ENCODE data around the gene TTC9B.

The TTC9B gene

DNA sequence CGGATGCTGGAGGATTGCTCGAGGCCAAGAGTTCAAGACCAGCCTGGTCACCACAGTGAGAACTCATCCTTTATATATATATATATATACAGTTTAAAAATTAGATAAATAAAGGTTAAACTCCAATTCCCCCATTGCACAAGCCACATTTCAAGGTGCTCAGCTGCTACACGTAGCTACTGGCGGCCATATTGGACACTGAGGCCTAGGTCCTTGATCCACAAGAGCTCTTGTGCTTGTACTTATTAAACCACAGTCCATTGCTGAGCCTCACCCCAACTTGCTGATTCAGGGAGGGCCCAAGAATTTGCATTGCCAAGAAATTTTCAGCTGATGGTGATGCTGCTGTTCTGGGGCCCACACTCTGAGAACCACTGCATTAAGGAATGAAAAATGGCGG is 9.6 kb downstream of the TTC9B start:
- Histone ChIP-seq H3K27me3 (ENCODE audit: insufficient read depth, poor library complexity, severe bottlenecking) (no peaks in the 10 kb centered on the region), H3K27ac (replicated peaks) (no peak overlapping the region), H3K4me3 (replicated peaks; ENCODE audit: insufficient read depth, low read length) (no peak overlapping the region)
- no peak for DNase-seq (ENCODE audit: low read depth in 1 of 2, low spot score in 1 of 2)
- TF ChIP-seq GABPA (IDR thresholded peaks at IDR 0.05; ENCODE audit: low read depth) (no peak), POLR2AphosphoS5 (IDR thresholded peaks at IDR 0.05; ENCODE audit: low read depth) (no peak), SPI1 (IDR thresholded peaks at IDR 0.05; ENCODE audit: borderline replicate concordance, low read depth) (no peak)
- TF ChIP-seq, protein P1, sequence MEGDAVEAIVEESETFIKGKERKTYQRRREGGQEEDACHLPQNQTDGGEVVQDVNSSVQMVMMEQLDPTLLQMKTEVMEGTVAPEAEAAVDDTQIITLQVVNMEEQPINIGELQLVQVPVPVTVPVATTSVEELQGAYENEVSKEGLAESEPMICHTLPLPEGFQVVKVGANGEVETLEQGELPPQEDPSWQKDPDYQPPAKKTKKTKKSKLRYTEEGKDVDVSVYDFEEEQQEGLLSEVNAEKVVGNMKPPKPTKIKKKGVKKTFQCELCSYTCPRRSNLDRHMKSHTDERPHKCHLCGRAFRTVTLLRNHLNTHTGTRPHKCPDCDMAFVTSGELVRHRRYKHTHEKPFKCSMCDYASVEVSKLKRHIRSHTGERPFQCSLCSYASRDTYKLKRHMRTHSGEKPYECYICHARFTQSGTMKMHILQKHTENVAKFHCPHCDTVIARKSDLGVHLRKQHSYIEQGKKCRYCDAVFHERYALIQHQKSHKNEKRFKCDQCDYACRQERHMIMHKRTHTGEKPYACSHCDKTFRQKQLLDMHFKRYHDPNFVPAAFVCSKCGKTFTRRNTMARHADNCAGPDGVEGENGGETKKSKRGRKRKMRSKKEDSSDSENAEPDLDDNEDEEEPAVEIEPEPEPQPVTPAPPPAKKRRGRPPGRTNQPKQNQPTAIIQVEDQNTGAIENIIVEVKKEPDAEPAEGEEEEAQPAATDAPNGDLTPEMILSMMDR (IDR thresholded peaks at IDR 0.05; ENCODE audit: insufficient read depth, low read length) = no peak
- TF ChIP-seq, protein P2, sequence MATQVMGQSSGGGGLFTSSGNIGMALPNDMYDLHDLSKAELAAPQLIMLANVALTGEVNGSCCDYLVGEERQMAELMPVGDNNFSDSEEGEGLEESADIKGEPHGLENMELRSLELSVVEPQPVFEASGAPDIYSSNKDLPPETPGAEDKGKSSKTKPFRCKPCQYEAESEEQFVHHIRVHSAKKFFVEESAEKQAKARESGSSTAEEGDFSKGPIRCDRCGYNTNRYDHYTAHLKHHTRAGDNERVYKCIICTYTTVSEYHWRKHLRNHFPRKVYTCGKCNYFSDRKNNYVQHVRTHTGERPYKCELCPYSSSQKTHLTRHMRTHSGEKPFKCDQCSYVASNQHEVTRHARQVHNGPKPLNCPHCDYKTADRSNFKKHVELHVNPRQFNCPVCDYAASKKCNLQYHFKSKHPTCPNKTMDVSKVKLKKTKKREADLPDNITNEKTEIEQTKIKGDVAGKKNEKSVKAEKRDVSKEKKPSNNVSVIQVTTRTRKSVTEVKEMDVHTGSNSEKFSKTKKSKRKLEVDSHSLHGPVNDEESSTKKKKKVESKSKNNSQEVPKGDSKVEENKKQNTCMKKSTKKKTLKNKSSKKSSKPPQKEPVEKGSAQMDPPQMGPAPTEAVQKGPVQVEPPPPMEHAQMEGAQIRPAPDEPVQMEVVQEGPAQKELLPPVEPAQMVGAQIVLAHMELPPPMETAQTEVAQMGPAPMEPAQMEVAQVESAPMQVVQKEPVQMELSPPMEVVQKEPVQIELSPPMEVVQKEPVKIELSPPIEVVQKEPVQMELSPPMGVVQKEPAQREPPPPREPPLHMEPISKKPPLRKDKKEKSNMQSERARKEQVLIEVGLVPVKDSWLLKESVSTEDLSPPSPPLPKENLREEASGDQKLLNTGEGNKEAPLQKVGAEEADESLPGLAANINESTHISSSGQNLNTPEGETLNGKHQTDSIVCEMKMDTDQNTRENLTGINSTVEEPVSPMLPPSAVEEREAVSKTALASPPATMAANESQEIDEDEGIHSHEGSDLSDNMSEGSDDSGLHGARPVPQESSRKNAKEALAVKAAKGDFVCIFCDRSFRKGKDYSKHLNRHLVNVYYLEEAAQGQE (IDR thresholded peaks at IDR 0.05; ENCODE audit: insufficient replicate concordance, low read depth) = no peak

DNA sequence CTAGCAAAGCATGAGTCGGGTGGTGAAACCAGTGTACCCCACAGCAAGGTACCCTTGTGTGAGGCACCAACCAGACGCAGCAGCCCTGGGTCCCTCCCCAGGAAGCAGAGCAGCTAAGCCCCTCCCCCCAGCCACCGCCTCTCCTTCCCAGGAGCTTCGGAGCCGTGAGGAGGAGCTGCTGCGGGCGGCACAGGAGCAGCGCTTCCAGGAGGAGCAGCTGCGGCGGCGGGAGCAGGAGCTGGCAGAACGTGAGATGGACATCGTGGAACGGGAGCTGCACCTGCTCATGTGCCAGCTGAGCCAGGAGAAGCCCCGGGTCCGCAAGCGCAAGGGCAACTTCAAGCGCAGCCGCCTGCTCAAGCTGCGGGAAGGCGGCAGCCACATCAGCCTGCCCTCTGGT is 12.4 kb downstream of the TTC9B start:
- no peak for TF ChIP-seq GABPA (IDR thresholded peaks at IDR 0.05; ENCODE audit: low read depth)
- TF ChIP-seq POLR2AphosphoS5 (IDR thresholded peaks at IDR 0.05; ENCODE audit: low read depth) = no peak
- TF ChIP-seq, protein P1 (IDR thresholded peaks at IDR 0.05; ENCODE audit: insufficient read depth, low read length) = no peak
- TF ChIP-seq, protein P2 (IDR thresholded peaks at IDR 0.05; ENCODE audit: insufficient replicate concordance, low read depth) = no peak
- TF ChIP-seq SPI1 (IDR thresholded peaks at IDR 0.05; ENCODE audit: borderline replicate concordance, low read depth) = no peak
- no peak for DNase-seq (ENCODE audit: low read depth in 1 of 2, low spot score in 1 of 2)
- H3K27ac ChIP-seq (replicated peaks) = no peak overlapping the region
- H3K4me3 ChIP-seq (replicated peaks; ENCODE audit: insufficient read depth, low read length) = no peak overlapping the region
- no peaks in the 10 kb centered on the region for H3K27me3 ChIP-seq (ENCODE audit: insufficient read depth, poor library complexity, severe bottlenecking)

DNA sequence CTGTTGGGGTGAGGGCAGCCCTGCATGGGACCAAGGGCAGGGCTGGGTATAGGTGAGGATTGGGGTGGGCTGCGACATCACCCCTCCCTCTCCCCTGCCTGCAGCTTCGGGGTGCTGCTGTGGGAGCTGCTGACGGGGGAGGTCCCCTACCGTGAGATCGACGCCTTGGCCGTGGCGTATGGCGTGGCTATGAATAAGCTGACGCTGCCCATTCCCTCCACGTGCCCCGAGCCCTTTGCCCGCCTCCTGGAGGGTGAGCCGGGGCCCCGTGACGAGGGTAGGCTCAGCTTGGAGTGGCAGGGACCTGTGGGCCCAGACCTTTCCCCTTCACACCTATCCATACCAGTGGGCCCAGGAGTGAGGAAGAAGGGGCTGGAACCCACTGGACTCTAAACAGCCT is 13.8 kb downstream of the TTC9B start:
- Histone ChIP-seq H3K4me3 (replicated peaks; ENCODE audit: insufficient read depth, low read length) (no peak overlapping the region), H3K27me3 (ENCODE audit: insufficient read depth, poor library complexity, severe bottlenecking) (no peaks in the 10 kb centered on the region), H3K27ac (replicated peaks) (no peak overlapping the region)
- TF ChIP-seq SPI1 (IDR thresholded peaks at IDR 0.05; ENCODE audit: borderline replicate concordance, low read depth) (no peak), POLR2AphosphoS5 (IDR thresholded peaks at IDR 0.05; ENCODE audit: low read depth) (no peak), GABPA (IDR thresholded peaks at IDR 0.05; ENCODE audit: low read depth) (no peak)
- TF ChIP-seq, protein P1 (IDR thresholded peaks at IDR 0.05; ENCODE audit: insufficient read depth, low read length) = no peak
- TF ChIP-seq, protein P2 (IDR thresholded peaks at IDR 0.05; ENCODE audit: insufficient replicate concordance, low read depth) = no peak
- DNase-seq (ENCODE audit: low read depth in 1 of 2, low spot score in 1 of 2) = no peak
